ENCODE results near the gene GADL1. TPM values are rescaled to one million over a fixed set of nuclear protein-coding genes. Genes with fewer than 3 reads are reported as not detected.

The GADL1 gene
- total RNA-seq, 2 donors from 2014 or later: not detected

- TF ChIP-seq CTCF (IDR thresholded peaks at IDR 0.05): no peak
- intact Hi-C loops (cut with DNase I): no loop called here
- Histone ChIP-seq H3K4me1 (no peaks in the 10 kb centered on the region), H3K27me3 (no peaks in the 10 kb centered on the region), H3K4me3 (no peak overlapping the region), H3K9ac (ENCODE audit: low read depth in 2 of 2, low read length in 2 of 2) (no peak overlapping the region), H3K27ac (no peak overlapping the region), H3K36me3 (no peaks in the 10 kb centered on the region), H3K9me3 (no peaks in the 10 kb centered on the region)
- DNase-seq: no peak
Observed at GRCh38 chr3:30742796-30743619, 151.5 kb downstream of the GADL1 start.

GRCh38 chr3:30741889-30742288, 152.6 kb downstream of the GADL1 start:
- Histone ChIP-seq H3K9ac (ENCODE audit: low read depth in 2 of 2, low read length in 2 of 2) (no peak overlapping the region), H3K36me3 (no peaks in the 10 kb centered on the region), H3K27me3 (no peaks in the 10 kb centered on the region), H3K9me3 (no peaks in the 10 kb centered on the region), H3K27ac (no peak overlapping the region), H3K4me1 (no peaks in the 10 kb centered on the region), H3K4me3 (no peak overlapping the region)
- no peak for DNase-seq
- intact Hi-C loops (cut with DNase I): no loop called here
- no peak for TF ChIP-seq CTCF (IDR thresholded peaks at IDR 0.05)

- Histone ChIP-seq H3K36me3 (no peaks in the 10 kb centered on the region), H3K27ac (no peak overlapping the region), H3K9me3 (no peaks in the 10 kb centered on the region), H3K9ac (ENCODE audit: low read depth in 2 of 2, low read length in 2 of 2) (no peak overlapping the region), H3K27me3 (no peaks in the 10 kb centered on the region), H3K4me1 (no peaks in the 10 kb centered on the region), H3K4me3 (no peak overlapping the region)
- intact Hi-C loops (cut with DNase I): no loop called here
- DNase-seq: no peak
- TF ChIP-seq CTCF (IDR thresholded peaks at IDR 0.05): no peak
Observed at GRCh38 chr3:30738605-30739004, 155.9 kb downstream of the GADL1 start.

GRCh38 chr3:30737743-30738499, 156.5 kb downstream of the GADL1 start:
- Histone ChIP-seq H3K4me1 (no peaks in the 10 kb centered on the region), H3K36me3 (no peaks in the 10 kb centered on the region), H3K9me3 (no peaks in the 10 kb centered on the region), H3K4me3 (no peak overlapping the region), H3K9ac (ENCODE audit: low read depth in 2 of 2, low read length in 2 of 2) (no peak overlapping the region), H3K27me3 (no peaks in the 10 kb centered on the region), H3K27ac (no peak overlapping the region)
- intact Hi-C loops (cut with DNase I): no loop called here
- DNase-seq: no peak
- TF ChIP-seq CTCF (IDR thresholded peaks at IDR 0.05): no peak

- no peak for TF ChIP-seq CTCF (IDR thresholded peaks at IDR 0.05)
- H3K27me3 ChIP-seq: no peaks in the 10 kb centered on the region
- no peaks in the 10 kb centered on the region for H3K36me3 ChIP-seq
- no peak overlapping the region for H3K27ac ChIP-seq
- intact Hi-C loops (cut with DNase I): no loop called here
- no peak overlapping the region for H3K9ac ChIP-seq (ENCODE audit: low read depth in 2 of 2, low read length in 2 of 2)
- H3K9me3 ChIP-seq: no peaks in the 10 kb centered on the region
- DNase-seq: no peak
- no peak overlapping the region for H3K4me3 ChIP-seq
- H3K4me1 ChIP-seq: no peaks in the 10 kb centered on the region
Observed at GRCh38 chr3:30733696-30734095, 160.8 kb downstream of the GADL1 start.
